Smooth muscle cell (in vitro differentiated cells): ENCODE measurements around the gene CALML5. TPM values are rescaled to one million over a fixed set of nuclear protein-coding genes. Genes with fewer than 3 reads are reported as not detected.

Experiments
- DNase-seq: peaks from one replicate; lab custom pipeline; 2025; ENCODE audit not compliant: unreplicated experiment; lab: John Stamatoyannopoulos, UW
- H2AFZ ChIP-seq: fragments of 200-600 bp; sonication (generic); 2 replicates; pipeline ENCODE4 v1.6.0; 2016; ENCODE audit warnings: antibody characterized with exemption, low read depth, mild to moderate bottlenecking
- H3F3A ChIP-seq: fragments of 200-600 bp; sonication (generic); 2 replicates; pipeline ENCODE4 v1.6.0; 2017; ENCODE audit warnings: antibody characterized with exemption, low read depth
- H3K27ac ChIP-seq: fragments of 200-600 bp; sonication (generic); 2 replicates; pipeline ENCODE4 v1.5.1; 2016; ENCODE audit warnings: low read depth, mild to moderate bottlenecking
- H3K27me3 ChIP-seq: fragments of 200-600 bp; sonication (generic); 2 replicates; pipeline ENCODE4 v1.6.1; 2016; ENCODE audit warnings: low read depth, mild to moderate bottlenecking
- H3K36me3 ChIP-seq: fragments of 200-600 bp; sonication (generic); 2 replicates; pipeline ENCODE4 v1.5.1; 2016; ENCODE audit warnings: low read depth
- H3K4me1 ChIP-seq: fragments of 200-600 bp; sonication (generic); 2 replicates; pipeline ENCODE4 v1.5.1; 2016; ENCODE audit warnings: low read depth
- H3K4me2 ChIP-seq: fragments of 200-600 bp; sonication (generic); 2 replicates; pipeline ENCODE4 v1.6.0; 2016; ENCODE audit warnings: mild to moderate bottlenecking
- H3K4me3 ChIP-seq: fragments of 200-600 bp; sonication (generic); 2 replicates; pipeline ENCODE4 v1.5.1; 2016; ENCODE audit warnings: mild to moderate bottlenecking
- H3K79me2 ChIP-seq: fragments of 200-600 bp; sonication (generic); 2 replicates; pipeline ENCODE4 v1.6.0; 2016; ENCODE audit warnings: low read depth, mild to moderate bottlenecking
- H3K9ac ChIP-seq: fragments of 200-600 bp; sonication (generic); 2 replicates; pipeline ENCODE4 v1.6.0; 2016; ENCODE audit warnings: low read depth
- H3K9me3 ChIP-seq: fragments of 200-600 bp; sonication (generic); replicated peaks from 2 replicates; pipeline ENCODE4 v1.5.1; 2016; ENCODE audit warnings: low read depth
- H4K20me1 ChIP-seq: fragments of 200-600 bp; sonication (generic); 2 replicates; pipeline ENCODE4 v1.6.0; 2016; ENCODE audit warnings: low read depth
- CTCF ChIP-seq: fragments of 200-600 bp; sonication (generic); IDR thresholded peaks from 2 replicates; pipeline ENCODE4 v1.5.1; 2017; ENCODE audit warnings: borderline replicate concordance, mild to moderate bottlenecking, antibody characterized with exemption; ENCODE audit not compliant: insufficient read depth, poor library complexity, severe bottlenecking
- WGBS: methylation state at CpG from one replicate; pipeline ENCODE4 v1.1.7; 2016; ENCODE audit warnings: low lambda C conversion rate; 5-methylcytosine and 5-hydroxymethylcytosine counted together
- polyA plus RNA-seq: library from polyadenylated mRNA; unstranded; fragments of >200 nt; fragmentation: Nextera tagmentation; extraction: Ambion mirVana; gene quantifications from 2 replicates; pipeline ENCODE4 v1.2.1, GENCODE V29; 2016
- total RNA-seq: library from RNA; depleted of rRNA; stranded (reverse); fragments of >200 nt; gene quantifications from 2 replicates; pipeline ENCODE4 v1.2.3, GENCODE V29; 2014

CALML5 gene
- total and polyA plus RNA-seq, 2 experiments from 2014 or later, result 16.5 to 24.3 TPM

GRCh38 chr10:5527332-5528200, 28.2 kb upstream of the CALML5 start:
- Histone ChIP-seq H3F3A (no peaks in the 10 kb centered on the region), H2AFZ (no peak overlapping the region), H3K36me3 (no peaks in the 10 kb centered on the region), H3K27me3 (no peaks in the 10 kb centered on the region), H3K9ac (no peak overlapping the region), H4K20me1 (no peaks in the 10 kb centered on the region), H3K9me3 (no peaks in the 10 kb centered on the region), H3K27ac (no peak overlapping the region), H3K4me3 (no peak overlapping the region), H3K79me2 (no peaks in the 10 kb centered on the region), H3K4me2 (no peak overlapping the region), H3K4me1 (no peaks in the 10 kb centered on the region)
- no peak for TF ChIP-seq CTCF
- WGBS, result 90% methylated on average over 10 of the region's 10 CpGs
- DNase-seq, result no peak

GRCh38 chr10:5526691-5527331, 27.4 kb upstream of the CALML5 start:
- DNase-seq, result no peak
- Histone ChIP-seq H3K9me3 (no peaks in the 10 kb centered on the region), H4K20me1 (no peaks in the 10 kb centered on the region), H3K4me3 (no peak overlapping the region), H3K4me1 (no peaks in the 10 kb centered on the region), H3K79me2 (no peaks in the 10 kb centered on the region), H3K9ac (no peak overlapping the region), H3K27me3 (no peaks in the 10 kb centered on the region), H2AFZ (no peak overlapping the region), H3F3A (no peaks in the 10 kb centered on the region), H3K27ac (no peak overlapping the region), H3K36me3 (no peaks in the 10 kb centered on the region), H3K4me2 (no peak overlapping the region)
- no peak for TF ChIP-seq CTCF
- WGBS, result 91% methylated on average over 7 of the region's 8 CpGs

- Histone ChIP-seq H3K27me3 (no peaks in the 10 kb centered on the region), H3K4me2 (no peak overlapping the region), H3K79me2 (no peaks in the 10 kb centered on the region), H3K36me3 (no peaks in the 10 kb centered on the region), H3K4me1 (no peaks in the 10 kb centered on the region), H3K9me3 (no peaks in the 10 kb centered on the region), H2AFZ (no peak overlapping the region), H4K20me1 (no peaks in the 10 kb centered on the region), H3K9ac (no peak overlapping the region), H3K27ac (no peak overlapping the region), H3F3A (no peaks in the 10 kb centered on the region), H3K4me3 (no peak overlapping the region)
- TF ChIP-seq CTCF, result no peak
- 85% methylated on average over 33 of the region's 34 CpGs for WGBS
- DNase-seq, result no peak
Measured at GRCh38 chr10:5525561-5526341, 26.4 kb upstream of the CALML5 start.
